Mammary epithelial cell (primary cell): ENCODE measurements around the gene RAMAC.

Experiments
- EZH2 ChIP-seq: IDR thresholded peaks from 2 replicates; pipeline ENCODE4 v1.6.1; 2012; ENCODE audit warnings: low read length, inconsistent platforms, borderline replicate concordance
- TF ChIP-seq, protein P1 (sequence below), 2 donors: IDR thresholded peaks in 1 of 2; conservative IDR thresholded peaks in 1 of 2; 2 replicates each; pipeline ENCODE4 v1.5.1; 2011 to 2012; ENCODE audit warnings: inconsistent platforms in 2 of 2, low read length in 2 of 2, mild to moderate bottlenecking in 2 of 2, control low read depth in 1 of 2, low read depth in 1 of 2; ENCODE audit not compliant: insufficient read depth in 1 of 2; ENCODE audit errors: extremely low read depth in 1 of 2

DNA sequence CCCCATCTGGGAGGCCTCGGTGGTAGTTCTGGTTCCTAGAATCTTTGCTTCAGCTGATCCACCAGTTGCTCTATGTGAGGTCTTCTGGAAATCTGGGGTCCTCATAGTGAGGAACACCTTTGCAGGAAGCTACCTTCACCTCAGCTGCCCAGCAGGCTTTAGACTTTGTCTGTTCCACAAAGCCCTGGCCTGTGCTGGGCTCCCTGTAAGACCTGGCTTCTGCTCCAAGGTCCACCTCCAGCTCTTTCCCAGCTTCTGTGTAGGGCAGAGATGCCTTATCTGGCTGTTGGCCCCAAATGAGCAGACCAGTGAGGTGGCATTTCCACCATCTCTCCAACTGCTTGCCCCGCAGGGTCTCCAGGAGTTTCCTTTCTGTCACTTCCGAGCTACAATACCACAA lies 25.2 kb upstream of the RAMAC start:
- TF ChIP-seq EZH2: no peak
- TF ChIP-seq, protein P1, sequence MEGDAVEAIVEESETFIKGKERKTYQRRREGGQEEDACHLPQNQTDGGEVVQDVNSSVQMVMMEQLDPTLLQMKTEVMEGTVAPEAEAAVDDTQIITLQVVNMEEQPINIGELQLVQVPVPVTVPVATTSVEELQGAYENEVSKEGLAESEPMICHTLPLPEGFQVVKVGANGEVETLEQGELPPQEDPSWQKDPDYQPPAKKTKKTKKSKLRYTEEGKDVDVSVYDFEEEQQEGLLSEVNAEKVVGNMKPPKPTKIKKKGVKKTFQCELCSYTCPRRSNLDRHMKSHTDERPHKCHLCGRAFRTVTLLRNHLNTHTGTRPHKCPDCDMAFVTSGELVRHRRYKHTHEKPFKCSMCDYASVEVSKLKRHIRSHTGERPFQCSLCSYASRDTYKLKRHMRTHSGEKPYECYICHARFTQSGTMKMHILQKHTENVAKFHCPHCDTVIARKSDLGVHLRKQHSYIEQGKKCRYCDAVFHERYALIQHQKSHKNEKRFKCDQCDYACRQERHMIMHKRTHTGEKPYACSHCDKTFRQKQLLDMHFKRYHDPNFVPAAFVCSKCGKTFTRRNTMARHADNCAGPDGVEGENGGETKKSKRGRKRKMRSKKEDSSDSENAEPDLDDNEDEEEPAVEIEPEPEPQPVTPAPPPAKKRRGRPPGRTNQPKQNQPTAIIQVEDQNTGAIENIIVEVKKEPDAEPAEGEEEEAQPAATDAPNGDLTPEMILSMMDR (conservative IDR thresholded peaks at IDR 0.05 in 1 of 2, IDR thresholded peaks at IDR 0.05 in 1 of 2; ENCODE audit: extremely low read depth in 1 of 2, insufficient read depth in 1 of 2, low read depth in 1 of 2, low read length in 2 of 2): no peak
